H9 (cell line): ENCODE measurements around the gene PDIA2. TPM values are rescaled to one million over a fixed set of nuclear protein-coding genes. Genes with fewer than 3 reads are reported as not detected.
A peak's percentile ranks its signal among the peaks of the same experiment; 100 is the strongest.

Experiments used
- DNase-seq: peaks from one replicate; pipeline ENCODE4 v3.0.0-alpha.2; 2017
- H2AFZ ChIP-seq: one replicate; pipeline ENCODE4 v1.6.1; 2013; ENCODE audit warnings: mild to moderate bottlenecking, low read length, control low read depth, moderate library complexity
- H2AK5ac ChIP-seq: 2 replicates; pipeline ENCODE4 v1.6.1; 2013; ENCODE audit warnings: low read length, control low read depth, mixed read lengths; ENCODE audit not compliant: insufficient read length
- H2BK120ac ChIP-seq: one replicate; pipeline ENCODE4 v1.6.1; 2013; ENCODE audit warnings: low read depth, mild to moderate bottlenecking, low read length, control low read depth, inconsistent platforms; ENCODE audit not compliant: poor library complexity, severe bottlenecking
- H2BK12ac ChIP-seq: 2 replicates; pipeline ENCODE4 v1.6.1; 2013; ENCODE audit warnings: low read length, control low read depth, mixed read lengths, low read depth; ENCODE audit not compliant: insufficient read length
- H2BK15ac ChIP-seq: 2 replicates; pipeline ENCODE4 v1.6.1; 2013; ENCODE audit warnings: low read depth, low read length, control low read depth
- H2BK20ac ChIP-seq: one replicate; pipeline ENCODE4 v1.6.1; 2013; ENCODE audit warnings: low read depth, mild to moderate bottlenecking, low read length, control low read depth, inconsistent platforms; ENCODE audit not compliant: poor library complexity, severe bottlenecking
- H2BK5ac ChIP-seq: 2 replicates; pipeline ENCODE4 v1.6.1; 2013; ENCODE audit warnings: low read length, control low read depth, mixed read lengths; ENCODE audit not compliant: insufficient read length
- H3K14ac ChIP-seq: 2 replicates; pipeline ENCODE4 v1.6.1; 2013; ENCODE audit warnings: low read length, control low read depth; ENCODE audit not compliant: insufficient read depth
- H3K18ac ChIP-seq: 2 replicates; pipeline ENCODE4 v1.6.1; 2013; ENCODE audit warnings: low read depth, mild to moderate bottlenecking, mixed read lengths, low read length, control low read depth; ENCODE audit not compliant: insufficient read length
- H3K23ac ChIP-seq: 2 replicates; pipeline ENCODE4 v1.6.1; 2013; ENCODE audit warnings: low read length, control low read depth, mixed read lengths, low read depth; ENCODE audit not compliant: insufficient read length
- H3K23me2 ChIP-seq: 2 replicates; pipeline ENCODE4 v1.6.1; 2013; ENCODE audit warnings: low read depth, mild to moderate bottlenecking, mixed read lengths, low read length, control low read depth; ENCODE audit not compliant: insufficient read length, poor library complexity, severe bottlenecking
- H3K27ac ChIP-seq: 2 replicates; pipeline ENCODE4 v1.5.1; 2013; ENCODE audit warnings: low read length, control low read depth, mixed read lengths, low read depth; ENCODE audit not compliant: insufficient read length
- H3K27me3 ChIP-seq: 2 replicates; pipeline ENCODE4 v1.6.1; 2013; ENCODE audit warnings: low read length, control low read depth, inconsistent platforms; ENCODE audit not compliant: insufficient read depth
- H3K4ac ChIP-seq: 2 replicates; pipeline ENCODE4 v1.6.1; 2013; ENCODE audit warnings: low read depth, mild to moderate bottlenecking, control low read depth, inconsistent platforms, low read length, moderate library complexity
- H3K4me1 ChIP-seq: 2 replicates; pipeline ENCODE4 v1.6.1; 2013; ENCODE audit warnings: low read length, control low read depth, inconsistent platforms; ENCODE audit not compliant: insufficient read depth
- H3K4me2 ChIP-seq: 2 replicates; pipeline ENCODE4 v1.6.1; 2013; ENCODE audit warnings: low read length, control low read depth, mixed read lengths; ENCODE audit not compliant: insufficient read length, insufficient read depth
- H3K56ac ChIP-seq: 2 replicates; pipeline ENCODE4 v1.6.1; 2013; ENCODE audit warnings: low read depth, mild to moderate bottlenecking, mixed read lengths, low read length, control low read depth; ENCODE audit not compliant: insufficient read length
- H3K79me1 ChIP-seq: 2 replicates; pipeline ENCODE4 v1.6.1; 2013; ENCODE audit warnings: low read depth, mild to moderate bottlenecking, moderate library complexity, low read length, control low read depth, inconsistent platforms; ENCODE audit not compliant: insufficient read depth, poor library complexity, severe bottlenecking
- H3K79me2 ChIP-seq: 2 replicates; pipeline ENCODE4 v1.6.1; 2013; ENCODE audit warnings: low read length, control low read depth, inconsistent platforms; ENCODE audit not compliant: insufficient read depth
- H3K9ac ChIP-seq: 2 replicates; pipeline ENCODE4 v1.6.1; 2013; ENCODE audit warnings: low read length, control low read depth, mixed read lengths; ENCODE audit not compliant: insufficient read length; ENCODE audit errors: extremely low read depth
- H3K9me3 ChIP-seq: one replicate; pipeline ENCODE4 v1.6.1; 2013; ENCODE audit warnings: low read depth, low read length, inconsistent platforms; ENCODE audit not compliant: control insufficient read depth
- H3T11ph ChIP-seq: one replicate; pipeline ENCODE4 v1.6.1; 2013; ENCODE audit warnings: mild to moderate bottlenecking, low read length, control low read depth, inconsistent platforms
- H4K20me1 ChIP-seq: one replicate; pipeline ENCODE4 v1.6.1; 2013; ENCODE audit not compliant: control insufficient read depth, insufficient read length, insufficient read depth
- H4K5ac ChIP-seq: 2 replicates; pipeline ENCODE4 v1.6.1; 2013; ENCODE audit warnings: low read depth, mild to moderate bottlenecking, mixed read lengths, low read length, control low read depth; ENCODE audit not compliant: insufficient read length
- H4K8ac ChIP-seq: replicated peaks from 2 replicates; pipeline ENCODE4 v1.6.1; 2013; ENCODE audit warnings: low read length, control low read depth, mixed read lengths, low read depth; ENCODE audit not compliant: insufficient read length
- H4K91ac ChIP-seq: 2 replicates; pipeline ENCODE4 v1.6.1; 2013; ENCODE audit warnings: low read depth, mild to moderate bottlenecking, moderate library complexity, mixed read lengths, low read length, control low read depth; ENCODE audit not compliant: insufficient read length
- H3K27ac Mint-ChIP-seq, 3 experiments: 2 replicates in 2 of 3; 3 replicates in 1 of 3; pipeline ENCODE4 v1.8.0; 2020 to 2021; ENCODE audit warnings: mixed read lengths in 3 of 3, mild to moderate bottlenecking in 1 of 3, moderate library complexity in 1 of 3
- H3K27me3 Mint-ChIP-seq: 2 replicates; pipeline ENCODE4 v1.8.0; 2021; ENCODE audit warnings: low read depth, mild to moderate bottlenecking, moderate library complexity, mixed read lengths
- H3K36me3 Mint-ChIP-seq, 3 experiments: 2 replicates in 2 of 3; 3 replicates in 1 of 3; pipeline ENCODE4 v1.8.0; 2020 to 2021; ENCODE audit warnings: low read depth in 3 of 3, mixed read lengths in 3 of 3; ENCODE audit not compliant: insufficient read depth in 1 of 3
- H3K4me1 Mint-ChIP-seq, 2 experiments: 2 replicates each; pipeline ENCODE4 v1.8.0; 2020; ENCODE audit warnings: mixed read lengths in 2 of 2
- H3K4me3 Mint-ChIP-seq, 2 experiments: 2 replicates in 1 of 2; 3 replicates in 1 of 2; pipeline ENCODE4 v1.8.0; 2020 to 2021; ENCODE audit warnings: mild to moderate bottlenecking in 2 of 2, mixed read lengths in 2 of 2, moderate library complexity in 1 of 2
- H3K9me3 Mint-ChIP-seq, 2 experiments: 2 replicates in 1 of 2; 3 replicates in 1 of 2; pipeline ENCODE4 v1.8.0; 2020; ENCODE audit warnings: mild to moderate bottlenecking in 2 of 2, mixed read lengths in 2 of 2, moderate library complexity in 1 of 2
- CTCF ChIP-seq: fragments of 200-600 bp; sonication (generic); conservative IDR thresholded peaks from 3 replicates; pipeline ENCODE4 v1.8.0; 2021; ENCODE audit warnings: antibody characterized with exemption, mild to moderate bottlenecking
- WGBS: extraction: QIAGEN DNeasy Blood & Tissue Kit; methylation state at CpG from one replicate; pipeline ENCODE4 v1.1.7; 2013; ENCODE audit warnings: missing lambda C conversion rate, low lambda C conversion rate, mixed read lengths; ENCODE audit not compliant: insufficient read length; ENCODE audit errors: extremely low coverage; 5-methylcytosine and 5-hydroxymethylcytosine counted together
- total RNA-seq: library from RNA; stranded (reverse); gene quantifications from 2 replicates; pipeline ENCODE4 v1.2.1, GENCODE V29; 2021

PDIA2 gene
- total RNA-seq, 1 experiment from 2014 or later: 1.4 TPM

GRCh38 chr16:309476-309875 lies 26.5 kb downstream of the PDIA2 start:
- Mint-ChIP-seq H3K9me3 (no peaks in the 10 kb centered on the region), H3K27me3 (no peaks in the 10 kb centered on the region), H3K4me3 (no peak overlapping the region; a peak in 1 of 5 replicates), H3K36me3 (peaks cover 13 to 61% (median 54%) of the 10 kb centered on the region in 3 experiments; a peak in 6 of 7 replicates), H3K4me1 (no peaks in the 10 kb centered on the region), H3K27ac (peak overlapping the region in 2 of 3 experiments; percentile 66 to 67; a peak in 4 of 7 replicates)
- Histone ChIP-seq H3K23ac (no peak overlapping the region), H4K20me1 (no peaks in the 10 kb centered on the region), H2BK12ac (no peak overlapping the region), H3T11ph (no peak overlapping the region), H3K4ac (no peak overlapping the region), H3K79me1 (no peaks in the 10 kb centered on the region), H4K8ac (no peak overlapping the region), H3K27ac (no peak overlapping the region), H3K9ac (no peak overlapping the region), H3K56ac (no peak overlapping the region), H3K79me2 (no peaks in the 10 kb centered on the region; the same call in 1 of the 2 replicates), H4K5ac (no peak overlapping the region), H2BK5ac (no peak overlapping the region), H3K9me3 (no peaks in the 10 kb centered on the region), H3K4me2 (no peak overlapping the region), H2AFZ (no peak overlapping the region), H3K27me3 (no peaks in the 10 kb centered on the region), H3K18ac (no peak overlapping the region), H3K14ac (no peak overlapping the region), H2BK120ac (no peak overlapping the region), H4K91ac (no peak overlapping the region), H3K4me1 (no peaks in the 10 kb centered on the region), H2BK20ac (no peak overlapping the region), H3K23me2 (no peaks in the 10 kb centered on the region), H2BK15ac (no peak overlapping the region), H2AK5ac (no peak overlapping the region)
- WGBS: no CpG with 5 or more reads among the region's 7 CpGs
- 0 out of 3 replicates have a peak, but pooled peaks have one; percentile 14 for TF ChIP-seq CTCF
- DNase-seq: no peak
